ENCODE measurements around the gene ARL4C.

Gene ARL4C

GRCh38 chr2:234526711-234527110, 29.8 kb upstream of the ARL4C start:
- H3K9me3 ChIP-seq (ENCODE audit: insufficient read depth, low read depth, low read length), result no peaks in the 10 kb centered on the region
- no peaks in the 10 kb centered on the region for H3K36me3 ChIP-seq (ENCODE audit: insufficient read depth, low read length)
- no peaks in the 10 kb centered on the region for H3K9me2 ChIP-seq (replicated peaks; ENCODE audit: low read depth, low read length)
- H3F3A ChIP-seq (ENCODE audit: low read depth), result no peaks in the 10 kb centered on the region
- no peaks in the 10 kb centered on the region for H3K27me3 ChIP-seq (ENCODE audit: insufficient read depth, low read length, poor library complexity, severe bottlenecking)
- H3K4me1 ChIP-seq (ENCODE audit: insufficient read depth, low read length, poor library complexity, severe bottlenecking), result no peaks in the 10 kb centered on the region
- H2AFZ ChIP-seq (ENCODE audit: low read length), result no peak overlapping the region
- no peak overlapping the region for H3K4me2 ChIP-seq (ENCODE audit: low read depth, low read length, poor library complexity, severe bottlenecking)
- H3K79me2 ChIP-seq (ENCODE audit: insufficient read depth, low read length), result no peaks in the 10 kb centered on the region
- TF ChIP-seq, protein P1, sequence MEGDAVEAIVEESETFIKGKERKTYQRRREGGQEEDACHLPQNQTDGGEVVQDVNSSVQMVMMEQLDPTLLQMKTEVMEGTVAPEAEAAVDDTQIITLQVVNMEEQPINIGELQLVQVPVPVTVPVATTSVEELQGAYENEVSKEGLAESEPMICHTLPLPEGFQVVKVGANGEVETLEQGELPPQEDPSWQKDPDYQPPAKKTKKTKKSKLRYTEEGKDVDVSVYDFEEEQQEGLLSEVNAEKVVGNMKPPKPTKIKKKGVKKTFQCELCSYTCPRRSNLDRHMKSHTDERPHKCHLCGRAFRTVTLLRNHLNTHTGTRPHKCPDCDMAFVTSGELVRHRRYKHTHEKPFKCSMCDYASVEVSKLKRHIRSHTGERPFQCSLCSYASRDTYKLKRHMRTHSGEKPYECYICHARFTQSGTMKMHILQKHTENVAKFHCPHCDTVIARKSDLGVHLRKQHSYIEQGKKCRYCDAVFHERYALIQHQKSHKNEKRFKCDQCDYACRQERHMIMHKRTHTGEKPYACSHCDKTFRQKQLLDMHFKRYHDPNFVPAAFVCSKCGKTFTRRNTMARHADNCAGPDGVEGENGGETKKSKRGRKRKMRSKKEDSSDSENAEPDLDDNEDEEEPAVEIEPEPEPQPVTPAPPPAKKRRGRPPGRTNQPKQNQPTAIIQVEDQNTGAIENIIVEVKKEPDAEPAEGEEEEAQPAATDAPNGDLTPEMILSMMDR (conservative IDR thresholded peaks at IDR 0.05; ENCODE audit: low read length), result no peak
- no peak for TF ChIP-seq EZH2phosphoT487 (IDR thresholded peaks at IDR 0.05; ENCODE audit: borderline replicate concordance)
- no peak overlapping the region for H3K9ac ChIP-seq (ENCODE audit: low read depth, low read length, poor library complexity, severe bottlenecking)
- H3K4me3 ChIP-seq (ENCODE audit: low read length, poor library complexity, severe bottlenecking), result no peak overlapping the region
- no peaks in the 10 kb centered on the region for H4K20me1 ChIP-seq (ENCODE audit: insufficient read depth, low read length, poor library complexity, severe bottlenecking)

GRCh38 chr2:234521536-234521935, 24.7 kb upstream of the ARL4C start:
- H3K36me3 ChIP-seq (ENCODE audit: insufficient read depth, low read length), result no peaks in the 10 kb centered on the region
- no peaks in the 10 kb centered on the region for H3K27me3 ChIP-seq (ENCODE audit: insufficient read depth, low read length, poor library complexity, severe bottlenecking)
- H3K4me1 ChIP-seq (ENCODE audit: insufficient read depth, low read length, poor library complexity, severe bottlenecking), result no peaks in the 10 kb centered on the region
- H3K79me2 ChIP-seq (ENCODE audit: insufficient read depth, low read length), result no peaks in the 10 kb centered on the region
- no peak overlapping the region for H3K9ac ChIP-seq (ENCODE audit: low read depth, low read length, poor library complexity, severe bottlenecking)
- no peaks in the 10 kb centered on the region for H3K9me2 ChIP-seq (replicated peaks; ENCODE audit: low read depth, low read length)
- H4K20me1 ChIP-seq (ENCODE audit: insufficient read depth, low read length, poor library complexity, severe bottlenecking), result no peaks in the 10 kb centered on the region
- no peak overlapping the region for H3K4me3 ChIP-seq (ENCODE audit: low read length, poor library complexity, severe bottlenecking)
- no peaks in the 10 kb centered on the region for H3K9me3 ChIP-seq (ENCODE audit: insufficient read depth, low read depth, low read length)
- no peak overlapping the region for H2AFZ ChIP-seq (ENCODE audit: low read length)
- no peak overlapping the region for H3K4me2 ChIP-seq (ENCODE audit: low read depth, low read length, poor library complexity, severe bottlenecking)
- H3F3A ChIP-seq (ENCODE audit: low read depth), result no peaks in the 10 kb centered on the region
- TF ChIP-seq EZH2phosphoT487 (IDR thresholded peaks at IDR 0.05; ENCODE audit: borderline replicate concordance), result no peak
- TF ChIP-seq, protein P1 (conservative IDR thresholded peaks at IDR 0.05; ENCODE audit: low read length), result no peak

- Histone ChIP-seq H3K4me3 (ENCODE audit: low read length, poor library complexity, severe bottlenecking) (no peak overlapping the region), H3K4me1 (ENCODE audit: insufficient read depth, low read length, poor library complexity, severe bottlenecking) (no peaks in the 10 kb centered on the region), H4K20me1 (ENCODE audit: insufficient read depth, low read length, poor library complexity, severe bottlenecking) (no peaks in the 10 kb centered on the region), H3K9ac (ENCODE audit: low read depth, low read length, poor library complexity, severe bottlenecking) (no peak overlapping the region), H3F3A (ENCODE audit: low read depth) (no peaks in the 10 kb centered on the region), H3K36me3 (ENCODE audit: insufficient read depth, low read length) (no peaks in the 10 kb centered on the region), H3K9me2 (replicated peaks; ENCODE audit: low read depth, low read length) (no peaks in the 10 kb centered on the region), H3K27me3 (ENCODE audit: insufficient read depth, low read length, poor library complexity, severe bottlenecking) (no peaks in the 10 kb centered on the region), H2AFZ (ENCODE audit: low read length) (no peak overlapping the region), H3K4me2 (ENCODE audit: low read depth, low read length, poor library complexity, severe bottlenecking) (no peak overlapping the region), H3K9me3 (ENCODE audit: insufficient read depth, low read depth, low read length) (no peaks in the 10 kb centered on the region), H3K79me2 (ENCODE audit: insufficient read depth, low read length) (no peaks in the 10 kb centered on the region)
- TF ChIP-seq EZH2phosphoT487 (IDR thresholded peaks at IDR 0.05; ENCODE audit: borderline replicate concordance), result no peak
- TF ChIP-seq, protein P1 (conservative IDR thresholded peaks at IDR 0.05; ENCODE audit: low read length), result no peak
Observed at GRCh38 chr2:234518986-234519642, 22.2 kb upstream of the ARL4C start.
